ENCODE results near the gene PKIG. TPM values are rescaled to one million over a fixed set of nuclear protein-coding genes. Genes with fewer than 3 reads are reported as not detected.

The PKIG gene
- total RNA-seq, 1 experiment from 2014 or later, result 27.0 TPM

- Histone ChIP-seq H3K23me2 (ENCODE audit: insufficient read length, low read depth, low read length, poor library complexity, severe bottlenecking) (no peaks in the 10 kb centered on the region), H2BK5ac (ENCODE audit: insufficient read length, low read length) (no peak overlapping the region), H3K4ac (ENCODE audit: low read depth, low read length) (no peak overlapping the region), H4K91ac (ENCODE audit: insufficient read length, low read depth, low read length) (no peak overlapping the region), H3K9ac (ENCODE audit: extremely low read depth, insufficient read length, low read length) (no peak overlapping the region), H2BK120ac (ENCODE audit: low read depth, low read length, poor library complexity, severe bottlenecking) (no peak overlapping the region), H3K14ac (ENCODE audit: insufficient read depth, low read length) (no peak overlapping the region), H2AK5ac (ENCODE audit: insufficient read length, low read length) (no peak overlapping the region), H3T11ph (ENCODE audit: low read length) (no peak overlapping the region), H3K56ac (ENCODE audit: insufficient read length, low read depth, low read length) (no peak overlapping the region), H3K23ac (ENCODE audit: insufficient read length, low read depth, low read length) (no peak overlapping the region), H3K4me2 (ENCODE audit: insufficient read depth, insufficient read length, low read length) (no peak overlapping the region), H4K8ac (replicated peaks; ENCODE audit: insufficient read length, low read depth, low read length) (no peak overlapping the region), H2BK20ac (ENCODE audit: low read depth, low read length, poor library complexity, severe bottlenecking) (no peak overlapping the region), H3K79me1 (ENCODE audit: insufficient read depth, low read depth, low read length, poor library complexity, severe bottlenecking) (no peaks in the 10 kb centered on the region), H3K9me3 (ENCODE audit: control insufficient read depth, low read depth, low read length) (no peaks in the 10 kb centered on the region), H3K27me3 (ENCODE audit: insufficient read depth, low read length) (peaks cover 6% of the 10 kb centered on the region; the same call in 1 of the 2 replicates), H2BK15ac (ENCODE audit: low read depth, low read length) (no peak overlapping the region), H2BK12ac (ENCODE audit: insufficient read length, low read depth, low read length) (no peak overlapping the region), H4K5ac (ENCODE audit: insufficient read length, low read depth, low read length) (no peak overlapping the region), H3K18ac (ENCODE audit: insufficient read length, low read depth, low read length) (no peak overlapping the region), H3K4me1 (ENCODE audit: insufficient read depth, low read length) (no peaks in the 10 kb centered on the region; the same call in 1 of the 2 replicates), H4K20me1 (ENCODE audit: control insufficient read depth, insufficient read depth, insufficient read length) (no peaks in the 10 kb centered on the region), H3K27ac (ENCODE audit: insufficient read length, low read depth, low read length) (no peak overlapping the region), H3K79me2 (ENCODE audit: insufficient read depth, low read length) (no peaks in the 10 kb centered on the region), H2AFZ (ENCODE audit: low read length) (no peak overlapping the region)
- peaks cover 66% of the 10 kb centered on the region for H3K27me3 Mint-ChIP-seq (ENCODE audit: low read depth)
- DNase-seq, result peak; percentile 65
- peak overlapping the region in 1 of 2 experiments; percentile 47; a peak in 1 of 5 replicates for H3K4me3 Mint-ChIP-seq
- no CpG with 5 or more reads among the region's 14 CpGs for WGBS (ENCODE audit: extremely low coverage, insufficient read length, low lambda C conversion rate)
- H3K4me1 Mint-ChIP-seq, result peaks cover 39 to 42% of the 10 kb centered on the region in 2 experiments
- no peak for TF ChIP-seq CTCF (conservative IDR thresholded peaks at IDR 0.05)
- H3K36me3 Mint-ChIP-seq (ENCODE audit: insufficient read depth in 1 of 3, low read depth in 3 of 3), result peaks cover 26 to 54% (median 42%) of the 10 kb centered on the region in 3 experiments
- no peak overlapping the region for H3K27ac Mint-ChIP-seq
- no peaks in the 10 kb centered on the region; a peak in 2 of 5 replicates for H3K9me3 Mint-ChIP-seq
Measured at GRCh38 chr20:44616604-44616964, 34.2 kb downstream of the PKIG start.
